ENCODE results near the gene BEST2.
"Not testable (repeated sequence)": the region's sequence is repeated elsewhere in the genome, so short reads cannot be mapped to it uniquely, and the experiment has no call there.

Gene BEST2

GRCh38 chr19:12788042-12788681 lies 36.6 kb downstream of the BEST2 start:
- no peak for DNase-seq

DNA sequence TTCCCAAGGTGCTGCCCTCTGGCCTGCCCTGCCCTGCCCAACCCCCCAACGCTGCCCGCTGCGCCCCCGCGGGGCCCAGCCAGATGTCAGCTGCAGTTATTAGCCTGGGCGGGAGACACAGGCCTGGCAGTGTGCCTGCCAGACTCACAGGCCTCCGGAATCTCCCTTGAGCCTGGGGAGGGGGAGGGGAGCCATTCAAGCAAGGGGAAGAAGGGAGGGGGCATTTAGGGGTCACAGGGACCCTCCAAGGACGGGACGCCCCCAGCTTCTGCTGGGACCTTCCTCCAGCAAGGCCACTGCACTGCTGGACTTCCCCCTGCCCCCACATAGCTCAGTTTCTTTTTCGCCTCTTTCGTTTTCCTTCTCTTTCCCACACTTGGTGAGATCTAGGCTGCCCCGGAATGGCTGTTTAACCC lies 37.1 kb downstream of the BEST2 start:
- no peak for DNase-seq

GRCh38 chr19:12789098-12789903 lies 37.7 kb downstream of the BEST2 start:
- DNase-seq: no peak

DNA sequence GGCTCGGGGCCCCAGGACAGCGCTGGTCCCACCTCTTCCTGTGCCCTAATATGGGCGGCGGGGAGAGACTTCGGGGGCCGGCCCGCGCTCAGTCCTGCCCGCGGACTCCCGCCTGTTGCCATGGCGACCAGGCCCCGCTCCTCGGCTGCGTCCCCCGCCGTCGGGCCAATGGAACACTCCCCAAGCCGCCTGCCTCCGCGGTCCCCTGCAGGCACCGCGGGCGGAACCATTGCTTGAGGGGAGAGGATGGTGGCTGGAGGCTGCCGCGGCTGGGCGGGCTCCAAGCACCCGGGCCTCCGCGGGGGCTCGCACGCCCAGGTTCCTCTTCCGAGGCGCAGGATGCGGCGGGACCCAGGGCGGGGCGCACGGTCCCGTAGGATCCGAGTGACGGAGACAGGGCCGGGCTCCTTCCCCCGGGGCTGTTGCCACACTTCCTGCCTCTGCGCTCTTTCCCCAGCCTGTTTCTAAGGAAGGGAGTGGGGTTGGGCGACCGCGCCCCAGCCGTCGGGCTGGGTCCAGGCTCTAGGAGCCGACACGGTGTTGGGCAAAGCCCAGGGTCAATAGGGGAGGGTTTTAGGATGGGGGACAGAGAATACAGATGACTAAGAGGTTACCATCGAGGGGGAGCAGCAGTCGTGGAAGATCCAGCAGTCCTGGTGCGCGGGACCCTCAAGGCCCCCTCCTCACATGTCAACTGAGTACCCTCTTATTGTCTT lies 38.5 kb downstream of the BEST2 start:
- peak; percentile 69 to 77 for DNase-seq

DNA sequence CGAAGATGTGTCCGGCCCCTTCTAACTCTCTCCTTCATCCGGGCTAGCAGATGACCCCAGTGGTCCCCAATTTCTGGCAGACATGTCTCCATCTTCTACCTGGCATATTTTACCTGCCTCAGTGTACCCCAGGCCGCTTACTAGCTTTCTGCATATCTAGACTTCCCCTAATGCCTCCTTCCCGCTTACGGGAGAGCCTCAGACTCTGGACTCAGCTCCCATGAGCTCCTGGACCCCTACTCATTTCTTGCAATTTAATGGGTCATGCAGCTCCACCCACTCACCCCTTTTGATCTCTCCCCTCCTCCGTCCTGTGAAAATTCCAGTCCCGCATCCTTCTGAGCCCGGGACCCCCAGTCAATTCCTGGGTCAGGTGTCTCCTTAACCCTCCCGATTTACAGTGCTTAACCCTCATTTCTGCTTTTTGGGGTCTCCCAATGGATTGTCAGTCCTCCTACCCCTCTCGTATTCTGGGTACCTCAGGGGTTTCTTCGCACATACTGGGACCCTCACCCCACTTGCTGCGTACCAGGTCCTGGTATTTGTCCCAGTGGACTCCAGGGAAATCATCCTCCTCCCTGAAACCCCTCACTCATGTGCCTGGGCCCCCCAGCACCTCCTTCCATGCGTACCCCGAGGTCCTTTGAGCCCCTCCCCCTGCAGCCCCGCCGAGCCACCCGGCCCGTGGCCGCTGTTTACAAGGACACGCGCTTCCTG lies 39.2 kb downstream of the BEST2 start:
- DNase-seq: no peak

- peak; percentile 97 for DNase-seq
These were observed 39.9 kb downstream of the BEST2 start, which contains the start of gene JUNB for GRCh38 chr19:12791345-12792050. TSS of gene JUNB (plus strand) at chr19:12791486. CDS start at chr19:12791772, 286 bp downstream.

- peak; percentile 61 to 72 for DNase-seq
These were observed 40.7 kb downstream of the BEST2 start for GRCh38 chr19:12792051-12792852.

DNA sequence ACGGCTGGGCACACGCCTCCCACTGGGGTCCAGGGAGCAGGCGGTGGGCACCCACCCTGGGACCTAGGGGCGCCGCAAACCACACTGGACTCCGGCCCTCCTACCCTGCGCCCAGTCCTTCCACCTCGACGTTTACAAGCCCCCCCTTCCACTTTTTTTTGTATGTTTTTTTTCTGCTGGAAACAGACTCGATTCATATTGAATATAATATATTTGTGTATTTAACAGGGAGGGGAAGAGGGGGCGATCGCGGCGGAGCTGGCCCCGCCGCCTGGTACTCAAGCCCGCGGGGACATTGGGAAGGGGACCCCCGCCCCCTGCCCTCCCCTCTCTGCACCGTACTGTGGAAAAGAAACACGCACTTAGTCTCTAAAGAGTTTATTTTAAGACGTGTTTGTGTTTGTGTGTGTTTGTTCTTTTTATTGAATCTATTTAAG lies 41.3 kb downstream of the BEST2 start:
- DNase-seq: no peak

- peak; percentile 92 to 95 for DNase-seq
These were observed 42.0 kb downstream of the BEST2 start for GRCh38 chr19:12793290-12794195.

DNA sequence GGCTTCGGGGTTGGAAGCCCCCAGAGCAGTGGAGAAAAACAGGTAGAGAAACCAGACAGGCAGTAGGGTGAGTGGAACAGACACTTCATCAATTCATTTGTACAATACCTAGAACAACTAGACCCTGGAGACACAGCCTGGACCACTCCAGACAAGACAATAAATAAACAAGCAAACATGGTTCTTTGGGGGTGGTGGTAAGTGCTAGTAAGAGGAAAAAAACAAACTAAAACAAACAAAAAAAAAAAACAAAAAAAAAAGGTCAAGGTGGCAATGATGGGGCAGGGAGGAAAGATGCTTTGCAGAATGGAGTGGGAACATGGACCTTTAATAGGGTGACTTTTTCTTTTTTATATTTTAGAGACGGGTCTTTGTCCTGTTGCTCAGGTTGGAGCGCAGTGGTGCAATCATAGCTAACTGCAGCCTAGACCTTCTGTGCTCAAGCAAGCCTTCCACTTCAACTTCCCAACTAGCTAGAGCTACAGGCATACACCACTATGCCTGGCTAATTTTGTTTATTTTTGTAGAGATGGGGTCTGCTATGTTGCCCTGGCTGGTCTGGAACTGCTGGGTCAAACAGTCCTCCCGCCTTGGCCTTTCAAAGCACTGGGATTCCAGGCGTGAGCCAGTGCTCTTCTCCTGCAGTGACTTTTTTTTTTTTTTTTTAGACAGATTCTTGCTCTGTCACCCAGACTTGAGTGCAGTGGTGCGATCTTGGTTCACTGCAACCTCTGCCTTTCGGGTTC lies 42.8 kb downstream of the BEST2 start:
- DNase-seq: no peak

- no peak for DNase-seq
These were observed 43.4 kb downstream of the BEST2 start for GRCh38 chr19:12794971-12795381.

DNA sequence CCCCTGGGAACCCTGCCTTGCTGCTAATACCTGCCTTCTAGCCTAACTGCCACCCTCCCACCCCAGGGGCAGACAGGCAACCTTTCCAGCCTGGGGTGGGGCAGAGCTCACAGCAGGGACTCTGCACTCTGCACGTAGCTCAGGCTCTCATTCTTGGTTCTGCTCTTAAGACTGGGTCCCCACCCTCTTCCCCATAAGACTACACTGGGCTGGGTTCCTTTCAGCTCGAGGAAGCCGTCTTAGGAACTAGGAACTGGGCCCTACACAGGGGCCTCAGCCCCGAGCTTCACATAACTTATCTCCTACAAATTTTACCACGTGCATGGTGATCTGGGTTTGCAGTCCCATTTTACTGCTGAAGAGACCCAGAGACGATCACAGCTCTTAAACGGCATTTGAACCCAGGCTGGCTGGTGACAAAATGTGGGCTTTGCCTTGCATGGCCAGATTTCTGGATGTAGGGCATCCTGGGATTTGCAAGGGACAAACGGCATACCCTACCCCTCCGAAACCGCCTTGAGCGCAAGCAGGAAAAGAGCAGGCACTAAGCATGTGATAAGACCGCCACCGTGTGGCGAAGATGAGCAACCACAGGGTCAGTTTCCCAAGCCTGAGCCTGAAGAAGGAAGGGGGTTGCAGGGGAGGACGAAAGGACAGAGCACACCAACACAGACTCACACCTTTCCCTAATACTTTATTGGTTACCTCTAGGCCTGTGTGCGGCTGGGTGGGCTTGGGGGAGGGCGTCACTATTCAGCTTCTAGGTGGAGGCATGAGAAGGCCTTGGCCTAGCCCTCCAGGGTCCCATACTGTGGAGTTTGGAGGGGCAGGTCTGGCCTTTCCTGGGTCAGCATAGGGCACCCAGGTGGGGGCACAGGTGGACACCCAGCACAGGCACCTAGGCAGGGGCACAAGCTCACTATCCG lies 44.8 kb downstream of the BEST2 start:
- DNase-seq: peak; percentile 66 to 70

DNA sequence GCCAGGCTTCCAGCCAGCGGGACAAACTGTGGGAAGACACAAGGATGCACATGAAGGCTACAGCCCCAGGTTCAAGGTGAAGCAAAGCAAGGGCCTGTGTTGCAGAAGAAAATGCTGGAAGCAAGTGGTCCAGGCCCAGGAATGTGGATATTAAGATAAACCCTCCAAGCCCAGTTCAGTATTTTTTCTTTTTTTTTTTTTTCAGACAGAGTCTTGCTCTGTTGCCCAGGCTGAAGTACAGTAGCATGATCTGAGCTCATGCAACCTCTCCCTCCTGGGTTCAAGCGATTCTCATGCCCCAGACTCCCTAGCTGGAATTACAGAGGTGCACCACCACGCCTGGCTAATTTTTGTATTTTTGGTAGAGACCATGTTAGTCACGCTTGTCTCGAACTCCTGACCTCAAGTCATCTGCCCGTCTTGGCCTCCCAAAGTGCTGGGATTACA lies 45.6 kb downstream of the BEST2 start:
- DNase-seq: no peak

- not testable (repeated sequence) for DNase-seq
These were observed 46.0 kb downstream of the BEST2 start for GRCh38 chr19:12797607-12798006.

- no peak for DNase-seq
These were observed 48.3 kb downstream of the BEST2 start for GRCh38 chr19:12799742-12800465.

DNA sequence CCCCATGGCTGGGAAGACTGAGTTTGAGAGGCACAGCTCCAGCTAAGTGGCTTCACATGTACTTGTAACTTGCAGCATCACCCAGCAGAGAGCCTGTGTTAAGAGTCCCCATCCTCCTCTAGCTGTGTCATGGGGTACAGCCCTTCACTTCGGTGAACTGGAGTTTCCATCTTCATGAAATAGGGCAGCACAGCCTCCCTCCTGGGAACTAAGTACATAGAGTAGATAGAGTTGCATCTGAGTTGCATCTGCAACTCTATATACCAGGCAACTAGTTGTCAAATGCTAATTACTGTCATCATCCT lies 48.8 kb downstream of the BEST2 start:
- no peak for DNase-seq

- DNase-seq: no peak
These were observed 49.4 kb downstream of the BEST2 start for GRCh38 chr19:12800923-12801465.

Data from activated CD4-positive, alpha-beta T cell treated with anti-CD3 and anti-CD28 coated beads, Interleukin-2, amount 50 U/mL, for 4 hours (primary cell).